GM15510 (cell line): ENCODE results near the gene FAM83D.

Experiments
- POLR2A ChIP-seq: IDR thresholded peaks from 3 replicates; pipeline ENCODE4 v1.6.1; 2011; ENCODE audit warnings: borderline replicate concordance; ENCODE audit not compliant: insufficient read length; ENCODE audit errors: extremely low read depth

FAM83D gene

DNA sequence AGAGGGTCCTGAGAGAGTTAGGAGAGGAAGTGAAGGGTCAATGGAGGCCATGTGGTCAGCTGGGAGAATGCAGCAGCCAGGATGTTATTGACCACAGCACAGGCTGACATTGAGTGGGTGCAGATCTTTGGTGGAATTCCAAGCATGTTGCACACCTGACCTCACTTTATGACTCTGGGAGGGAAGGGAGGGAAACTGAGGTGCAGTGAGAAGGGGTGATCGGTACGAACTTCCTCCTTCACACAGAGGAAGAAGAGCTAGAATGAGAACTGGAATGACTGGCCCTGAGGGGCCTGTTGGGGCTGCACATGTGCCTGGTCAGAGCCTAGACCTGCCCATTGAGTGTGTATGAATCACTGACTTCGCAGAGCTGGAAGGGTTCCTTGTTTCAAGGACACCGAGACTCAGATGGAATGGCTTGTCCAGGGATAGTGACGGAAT lies 9.8 kb downstream of the FAM83D start:
- no peak for TF ChIP-seq POLR2A

GRCh38 chr20:38937000-38937399 lies 10.8 kb downstream of the FAM83D start:
- TF ChIP-seq POLR2A: no peak

DNA sequence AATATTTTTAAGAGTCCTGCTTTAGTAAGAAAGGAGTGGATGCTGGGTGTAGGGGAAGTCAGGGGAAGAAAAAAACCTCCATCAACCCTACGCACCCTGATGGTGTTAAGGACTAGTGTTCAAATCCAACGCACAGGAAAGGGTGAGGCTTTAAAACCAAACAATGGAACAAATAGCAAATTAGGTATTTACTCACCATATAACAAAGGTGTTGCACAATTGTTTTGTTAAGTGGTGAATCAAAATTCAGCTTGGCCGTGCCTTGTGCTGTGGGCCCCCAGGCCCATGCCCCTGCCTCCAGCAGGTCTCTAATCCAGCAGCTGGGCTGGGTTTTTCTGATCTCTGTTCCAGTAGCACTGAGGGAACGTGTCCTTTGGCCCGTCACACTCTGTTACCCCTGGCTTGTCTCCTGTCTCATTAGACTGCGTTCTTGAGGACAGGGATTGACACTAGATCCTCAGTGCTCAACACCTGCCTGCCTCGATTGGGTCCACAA lies 11.8 kb downstream of the FAM83D start:
- no peak for TF ChIP-seq POLR2A

DNA sequence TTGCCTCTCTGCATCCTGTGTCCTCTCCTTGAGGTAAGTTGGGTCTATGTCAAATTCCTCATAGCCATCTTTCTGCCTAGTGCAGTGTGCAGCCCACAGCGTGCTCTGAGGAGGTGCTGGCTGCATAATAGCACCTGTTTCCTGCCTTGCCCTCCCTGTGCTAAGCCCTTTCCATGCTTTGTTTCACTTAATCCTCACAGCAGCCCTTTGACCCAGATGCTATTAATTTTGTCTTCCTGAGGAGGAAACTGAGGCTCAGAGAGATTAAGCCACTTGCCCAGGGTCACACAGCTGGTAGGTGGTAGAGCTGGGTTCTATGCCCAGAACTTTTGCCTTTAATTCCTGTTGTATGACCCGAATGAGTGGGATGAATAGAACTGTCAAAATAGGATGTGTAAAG lies 13.5 kb downstream of the FAM83D start:
- no peak for TF ChIP-seq POLR2A

DNA sequence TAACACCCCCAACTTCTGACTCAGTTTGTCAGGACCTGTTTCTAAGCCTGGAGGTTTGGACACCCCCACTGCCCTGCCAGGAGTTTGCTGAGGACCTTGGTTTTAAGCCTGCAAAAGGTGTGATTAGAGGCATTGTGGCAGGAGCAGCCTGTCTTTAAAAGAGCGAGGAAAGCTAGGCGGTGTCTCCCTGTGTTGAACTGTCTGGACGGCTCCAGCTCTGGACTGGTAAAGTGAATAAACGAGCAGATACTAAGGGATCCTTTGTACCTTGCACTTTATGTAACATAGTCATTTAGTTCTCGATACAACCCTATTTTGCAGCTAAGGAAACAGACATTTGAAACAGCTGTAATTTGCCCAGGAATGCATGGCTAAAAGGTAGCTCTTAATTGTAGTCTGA lies 14.4 kb downstream of the FAM83D start:
- TF ChIP-seq POLR2A: no peak

GRCh38 chr20:38941726-38942389 lies 15.6 kb downstream of the FAM83D start:
- TF ChIP-seq POLR2A: no peak

DNA sequence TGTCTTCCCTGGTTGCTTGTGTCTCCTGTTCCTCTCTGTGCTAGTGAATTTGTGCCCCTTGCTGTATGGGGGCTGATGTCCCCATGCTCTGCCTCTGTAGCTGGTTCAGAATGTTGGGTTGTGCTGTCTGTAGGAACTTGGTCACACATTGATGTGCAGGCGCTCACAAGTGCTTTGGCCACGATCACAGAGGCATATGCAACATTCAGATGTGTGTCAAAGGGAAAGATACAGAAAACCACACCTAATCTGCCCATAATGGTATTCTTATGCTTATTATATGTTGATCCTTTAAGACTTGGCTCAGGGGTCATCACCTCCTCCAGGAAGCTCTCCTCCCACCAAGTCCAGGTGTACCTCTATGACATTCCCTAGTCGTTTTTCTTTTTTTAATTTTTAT lies 18.8 kb downstream of the FAM83D start:
- TF ChIP-seq POLR2A: no peak

- no peak for TF ChIP-seq POLR2A
Measured at GRCh38 chr20:38946836-38947235, 20.6 kb downstream of the FAM83D start.

- no peak for TF ChIP-seq POLR2A
Measured at GRCh38 chr20:38947931-38948362, 21.7 kb downstream of the FAM83D start.

DNA sequence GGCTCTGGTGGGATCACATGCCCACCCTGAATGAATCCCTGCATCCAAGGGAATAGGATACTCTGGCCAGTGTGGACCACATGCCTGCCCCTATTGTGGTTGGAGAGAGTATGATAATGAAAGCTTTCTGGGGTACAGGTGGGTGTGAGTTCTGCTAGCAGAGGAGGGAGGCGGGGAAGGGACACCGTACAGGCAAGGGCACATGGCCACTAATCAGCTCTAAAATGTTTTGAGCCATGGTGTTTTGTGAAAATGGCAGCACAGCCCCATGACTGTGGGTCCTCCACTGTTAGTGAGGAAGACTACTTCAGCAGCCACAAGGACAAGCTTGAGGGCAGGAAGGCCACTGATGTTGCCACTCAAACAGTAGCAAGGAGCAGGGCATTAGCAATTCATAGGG lies 24.0 kb downstream of the FAM83D start:
- no peak for TF ChIP-seq POLR2A

DNA sequence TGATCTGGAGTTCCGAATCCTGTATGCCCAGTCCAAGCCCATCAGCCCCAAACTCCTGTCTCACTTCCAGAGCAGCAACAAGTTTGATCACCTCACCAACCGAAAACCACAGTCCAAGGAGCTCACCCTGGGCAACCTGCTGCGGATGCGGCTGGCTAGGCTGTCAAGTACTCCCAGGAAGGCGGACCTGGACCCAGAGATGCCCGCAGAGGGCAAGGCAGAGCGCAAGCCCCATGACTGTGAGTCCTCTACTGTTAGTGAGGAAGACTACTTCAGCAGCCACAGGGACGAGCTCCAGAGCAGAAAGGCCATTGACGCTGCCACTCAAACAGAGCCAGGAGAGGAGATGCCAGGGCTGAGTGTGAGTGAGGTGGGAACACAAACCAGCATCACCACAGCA lies 25.4 kb downstream of the FAM83D start:
- TF ChIP-seq POLR2A: no peak

- no peak for TF ChIP-seq POLR2A
Measured at GRCh38 chr20:38952153-38952552, 25.9 kb downstream of the FAM83D start.

DNA sequence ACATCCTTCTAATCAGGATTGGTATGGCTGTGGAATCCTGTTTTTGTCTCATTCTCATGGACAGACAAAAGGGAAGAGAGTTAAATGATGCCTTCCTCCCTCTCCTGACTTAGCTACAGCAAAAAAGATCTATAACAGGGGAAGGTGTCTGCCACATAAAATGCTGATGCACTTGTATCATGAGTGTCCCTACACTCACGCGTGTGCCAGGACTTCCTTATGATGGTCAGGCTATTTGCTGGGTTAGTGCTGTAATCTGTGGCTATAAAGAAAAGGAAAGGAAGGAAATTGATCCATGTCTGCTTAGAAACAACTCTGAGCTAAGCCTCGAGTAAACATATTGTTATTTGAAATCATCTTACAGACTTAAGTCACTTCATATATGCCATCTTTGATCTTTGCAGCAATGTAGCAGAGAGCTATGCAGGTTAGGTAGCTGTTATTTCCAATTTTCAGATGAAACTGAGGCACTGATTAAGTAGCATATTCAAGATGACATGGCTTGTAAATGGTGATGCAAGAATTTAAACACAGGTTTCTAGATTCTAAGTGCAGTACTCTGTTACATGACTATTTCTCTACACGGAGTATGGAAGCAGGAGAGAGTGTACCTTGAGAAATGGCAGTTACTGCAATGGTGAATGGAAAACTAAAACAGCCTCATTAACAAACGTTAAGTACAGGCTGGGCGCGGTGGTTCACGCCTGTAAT lies 27.6 kb downstream of the FAM83D start:
- no peak for TF ChIP-seq POLR2A

DNA sequence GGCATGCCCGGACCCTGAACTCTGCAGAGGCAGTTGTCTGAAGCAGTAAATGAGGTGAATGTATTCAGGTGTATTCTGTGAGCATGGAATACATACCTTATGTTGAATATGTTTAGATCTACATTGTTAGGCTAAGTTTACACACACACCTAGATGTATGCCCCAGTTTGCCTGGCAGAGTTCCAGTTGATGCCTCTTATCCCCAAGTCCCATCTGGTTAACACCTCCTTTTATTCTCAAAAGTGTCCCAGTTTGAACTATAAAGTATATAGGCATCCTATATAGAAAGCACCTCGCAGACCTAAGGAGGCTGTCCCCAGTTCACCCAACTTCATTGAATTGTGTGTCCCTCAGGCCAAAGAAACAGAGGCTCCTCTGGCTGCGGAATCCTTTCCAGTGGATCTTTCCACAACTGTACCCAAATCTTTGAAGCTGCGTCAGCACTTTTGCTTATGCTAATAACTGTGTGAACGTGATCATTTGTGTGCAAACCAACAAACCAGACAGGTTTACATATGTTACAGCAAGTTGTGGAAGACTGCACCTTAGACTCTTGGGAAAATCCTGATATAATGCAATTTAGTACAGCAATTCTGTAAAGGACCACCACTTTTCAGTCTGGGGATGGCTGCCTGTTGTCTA lies 31.1 kb downstream of the FAM83D start:
- no peak for TF ChIP-seq POLR2A

GRCh38 chr20:38957915-38958485 lies 31.8 kb downstream of the FAM83D start:
- TF ChIP-seq POLR2A: no peak

- no peak for TF ChIP-seq POLR2A
Measured at GRCh38 chr20:38961530-38962043, 35.4 kb downstream of the FAM83D start.
